ENCODE results near the gene MLLT11. TPM values are rescaled to one million over a fixed set of nuclear protein-coding genes. Genes with fewer than 3 reads are reported as not detected.

Gene MLLT11
- total RNA-seq, 1 donor from 2014 or later, result 76.6 TPM

DNA sequence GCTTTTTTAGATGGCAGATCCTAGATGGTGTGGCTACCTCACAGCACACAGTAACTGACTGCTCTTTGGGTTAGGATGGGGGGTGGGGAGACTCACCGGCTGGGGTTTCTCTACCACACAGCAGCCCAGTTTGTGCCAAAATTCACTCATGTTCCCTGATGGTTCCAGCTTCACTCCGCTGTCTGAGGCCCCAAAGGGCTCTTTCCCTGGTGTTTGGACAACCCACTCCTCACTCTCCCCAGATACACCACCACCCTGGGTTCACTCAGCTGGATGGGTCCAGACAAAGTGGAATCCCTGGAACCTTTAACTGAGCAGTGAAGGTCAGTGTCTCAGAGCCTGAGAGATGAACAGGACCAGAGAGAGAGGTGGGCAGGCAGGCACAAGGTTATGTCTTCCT is 4.6 kb upstream of the MLLT11 start:
- no peak for DNase-seq (ENCODE audit: low read depth)

DNA sequence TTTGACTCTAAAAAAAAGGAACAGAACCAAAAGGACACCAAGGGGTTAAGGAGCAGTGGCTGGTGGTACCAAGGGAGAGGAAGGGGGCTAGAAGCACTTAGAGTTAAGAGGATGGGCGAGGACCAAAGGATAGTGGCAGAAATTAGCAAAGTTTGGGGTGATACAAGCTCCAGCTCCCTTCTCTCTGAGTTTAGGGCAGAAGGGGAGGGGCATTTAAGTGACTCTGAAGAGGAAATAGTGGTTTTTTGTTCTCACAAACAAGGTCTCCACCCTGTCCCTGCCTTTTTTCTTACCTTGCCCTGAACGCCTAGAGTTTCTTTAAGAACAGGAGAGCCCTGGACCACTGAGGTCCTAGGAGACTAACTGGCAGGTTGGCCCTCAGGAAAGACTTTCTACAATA is 4.0 kb upstream of the MLLT11 start:
- DNase-seq (ENCODE audit: low read depth), result no peak

DNA sequence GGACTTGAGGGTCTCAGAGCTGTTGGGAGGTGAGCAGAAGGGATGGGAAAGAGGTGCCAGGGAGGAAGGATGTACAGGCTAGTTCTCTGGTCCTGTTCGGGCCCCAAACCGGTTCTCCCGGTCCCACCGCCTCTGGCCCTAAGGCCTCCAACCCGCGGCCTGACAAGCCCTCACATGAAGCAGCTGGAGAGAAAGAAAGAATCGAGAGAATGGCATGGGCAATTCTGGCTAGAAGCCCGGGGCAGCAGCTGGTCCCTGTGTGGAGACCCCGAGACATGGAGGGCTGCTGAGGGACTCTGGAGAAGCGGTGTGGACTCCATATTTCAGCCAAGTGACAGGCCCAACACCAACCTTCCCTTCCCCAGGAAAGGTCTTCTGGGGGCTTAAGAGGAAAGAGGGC is 1.5 kb upstream of the MLLT11 start:
- peak; percentile 88 for DNase-seq (ENCODE audit: low read depth)

DNA sequence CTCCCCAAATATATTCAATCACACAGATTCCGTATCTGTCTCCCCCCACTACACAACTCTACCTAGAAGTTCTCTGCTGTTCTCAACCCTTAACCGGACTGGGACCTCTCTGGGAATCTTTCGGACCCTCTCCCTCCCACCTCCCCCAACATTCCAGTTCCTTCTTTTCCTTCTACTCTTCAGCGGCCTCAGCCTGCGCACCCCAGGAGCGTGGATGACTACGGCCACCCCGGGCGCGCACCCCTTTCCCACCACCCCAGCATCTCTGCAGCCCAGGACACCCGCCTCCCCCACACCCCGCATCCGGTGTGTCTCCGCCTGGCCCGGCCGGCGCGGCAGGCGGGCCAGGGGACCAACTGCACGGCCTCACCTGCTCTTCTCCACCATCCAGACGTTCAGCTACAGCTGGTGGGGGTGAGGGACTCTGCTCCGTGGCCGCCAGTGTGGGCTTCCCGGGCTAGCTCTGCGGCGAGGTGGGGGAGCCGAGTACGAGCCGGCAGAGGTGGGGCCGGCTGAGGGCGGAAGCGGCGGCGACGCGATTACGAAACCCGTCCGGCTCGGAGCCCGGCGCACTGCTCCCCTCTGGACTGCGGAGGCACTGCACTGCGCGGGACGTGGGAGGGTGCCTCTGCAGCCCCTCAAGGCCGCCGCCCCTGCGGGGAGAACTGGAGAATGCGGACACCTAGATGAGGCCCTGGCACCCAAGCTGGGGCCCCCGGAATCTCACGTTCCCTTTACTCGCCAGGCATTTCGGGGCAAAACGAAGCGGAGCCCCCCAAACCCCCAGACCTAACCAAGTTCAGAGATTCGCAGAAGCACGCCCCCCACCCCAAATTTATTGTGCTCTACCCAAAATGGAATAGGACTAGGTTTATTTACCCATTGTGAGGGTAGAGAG is 839 bp upstream of the MLLT11 start, which contains the start of gene CDC42SE1:
CDC42SE1 (minus strand) TSS at position 514 of the 898 bp plus-strand sequence. CDS start 3,892 bp downstream, outside the sequence.
- peak; percentile 89 for DNase-seq (ENCODE audit: low read depth)

DNA sequence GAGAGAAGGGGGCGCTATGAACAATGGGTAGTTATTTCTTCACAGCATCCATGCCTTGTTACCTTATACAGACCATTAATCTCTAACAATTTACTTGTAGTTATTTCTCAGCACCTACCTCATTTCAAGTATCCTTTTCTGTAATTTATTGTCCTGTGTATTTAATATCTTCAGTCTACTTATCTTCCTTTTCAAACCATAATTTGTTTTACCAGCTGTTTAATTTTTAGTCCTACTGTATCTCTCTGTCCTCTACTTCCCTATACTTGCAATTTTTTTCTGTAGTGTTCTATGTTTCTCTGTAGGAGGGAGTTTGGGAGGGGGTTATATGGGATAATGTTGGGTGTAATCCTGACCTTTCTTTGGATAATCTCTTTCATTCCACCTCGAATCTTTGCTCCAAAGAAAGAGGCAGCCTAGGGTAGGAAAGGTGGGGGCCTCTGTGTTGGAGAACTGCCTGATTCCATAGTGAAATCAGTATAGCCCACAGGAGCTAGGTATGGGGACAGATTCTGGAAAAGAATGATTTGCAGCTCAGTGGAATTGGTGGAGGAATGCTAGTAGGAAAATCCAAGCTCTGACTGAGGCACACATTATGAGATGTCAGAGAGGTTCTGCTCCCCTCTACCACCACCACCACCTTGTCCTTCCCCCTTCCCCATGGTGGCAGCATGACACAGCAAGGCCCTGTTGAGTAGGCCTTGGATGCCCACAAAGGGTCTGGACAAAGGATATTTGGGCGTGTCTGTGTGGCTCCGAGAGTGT is 642 bp downstream of the MLLT11 start:
- peak; percentile 59 for DNase-seq (ENCODE audit: low read depth)

DNA sequence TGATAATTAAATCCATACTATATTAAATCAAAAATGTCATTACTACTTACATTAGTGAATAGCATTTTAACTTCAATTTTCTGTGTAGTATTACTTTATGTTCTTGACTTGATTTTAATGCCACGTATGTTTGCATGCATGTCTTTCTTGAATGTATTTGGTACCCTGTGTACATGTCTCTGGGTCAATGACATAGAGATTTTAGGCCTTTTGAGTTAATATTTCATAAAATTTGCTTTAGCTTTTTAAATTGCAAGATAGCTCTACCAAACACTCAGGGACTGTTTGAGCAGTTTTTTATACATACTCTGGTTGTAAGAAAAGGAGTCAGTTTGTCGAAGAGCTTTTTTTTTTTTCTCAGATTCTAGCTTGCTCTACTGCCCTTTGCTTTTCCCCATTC is 1.5 kb downstream of the MLLT11 start:
- DNase-seq (ENCODE audit: low read depth), result no peak

DNA sequence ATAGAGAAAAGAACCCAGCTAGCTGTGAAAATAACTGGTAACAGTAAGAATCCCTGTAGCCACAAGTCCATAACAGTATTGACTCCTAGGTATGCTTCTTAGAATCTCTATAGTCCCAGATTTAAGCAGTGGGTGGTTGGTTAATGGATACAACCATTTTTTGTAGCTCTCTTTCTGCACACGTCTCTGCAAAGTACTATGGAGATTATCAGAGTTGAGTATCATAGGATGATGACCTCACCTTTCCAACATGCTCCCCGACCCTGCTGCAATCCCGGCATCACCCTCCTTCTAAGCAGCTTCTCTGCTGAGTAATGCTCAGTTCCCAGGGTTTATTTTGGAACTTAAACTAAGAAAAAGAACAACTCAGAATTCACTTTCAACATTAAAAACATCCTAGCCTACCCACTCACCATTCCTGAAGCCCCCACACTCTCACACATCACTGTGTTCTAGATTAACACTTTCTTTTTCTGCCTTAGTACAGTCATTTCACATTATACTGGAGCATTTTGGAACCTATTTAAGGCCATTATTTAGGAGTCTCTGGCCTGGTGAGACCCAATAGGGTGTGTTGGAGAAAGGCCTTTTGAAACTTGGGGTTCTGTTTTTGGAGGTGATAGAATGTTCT is 2.7 kb downstream of the MLLT11 start:
- peak; percentile 74 for DNase-seq (ENCODE audit: low read depth)

DNA sequence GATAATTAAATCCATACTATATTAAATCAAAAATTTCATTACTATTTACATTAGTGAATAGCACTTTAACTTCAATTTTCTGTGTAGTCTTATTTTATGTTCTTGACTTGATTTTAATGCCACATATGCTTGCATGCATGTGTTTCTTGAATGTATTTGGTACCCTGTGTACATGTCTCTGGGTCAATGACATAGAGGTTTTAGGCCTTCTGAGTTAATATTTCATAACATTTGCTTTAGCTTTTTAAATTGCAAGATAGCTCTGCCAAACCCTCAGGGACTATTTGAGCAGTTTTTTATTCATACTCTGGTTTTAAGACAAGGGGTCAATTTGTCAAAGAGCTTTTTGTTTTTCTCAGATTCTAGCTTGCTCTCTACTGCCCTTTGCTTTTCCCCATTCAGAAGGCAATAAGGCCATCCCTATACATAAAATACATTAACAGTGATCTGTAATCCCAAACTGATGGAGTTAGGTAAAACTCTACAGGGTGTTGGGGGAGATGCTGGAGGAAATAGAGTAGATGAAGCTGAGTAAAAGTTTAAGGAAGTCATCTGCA is 5.0 kb downstream of the MLLT11 start:
- no peak for DNase-seq (ENCODE audit: low read depth)

DNA sequence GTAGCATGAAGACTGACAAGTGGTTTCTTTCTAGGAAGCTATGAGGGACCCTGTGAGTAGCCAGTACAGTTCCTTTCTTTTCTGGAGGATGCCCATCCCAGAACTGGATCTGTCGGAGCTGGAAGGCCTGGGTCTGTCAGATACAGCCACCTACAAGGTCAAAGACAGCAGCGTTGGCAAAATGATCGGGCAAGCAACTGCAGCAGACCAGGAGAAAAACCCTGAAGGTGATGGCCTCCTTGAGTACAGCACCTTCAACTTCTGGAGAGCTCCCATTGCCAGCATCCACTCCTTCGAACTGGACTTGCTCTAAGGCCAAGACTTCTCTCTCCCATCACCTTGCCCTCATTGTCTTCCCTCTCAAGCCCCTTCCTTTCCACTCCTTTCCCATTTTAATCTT is 7.0 kb downstream of the MLLT11 start:
- no peak for DNase-seq (ENCODE audit: low read depth)

DNA sequence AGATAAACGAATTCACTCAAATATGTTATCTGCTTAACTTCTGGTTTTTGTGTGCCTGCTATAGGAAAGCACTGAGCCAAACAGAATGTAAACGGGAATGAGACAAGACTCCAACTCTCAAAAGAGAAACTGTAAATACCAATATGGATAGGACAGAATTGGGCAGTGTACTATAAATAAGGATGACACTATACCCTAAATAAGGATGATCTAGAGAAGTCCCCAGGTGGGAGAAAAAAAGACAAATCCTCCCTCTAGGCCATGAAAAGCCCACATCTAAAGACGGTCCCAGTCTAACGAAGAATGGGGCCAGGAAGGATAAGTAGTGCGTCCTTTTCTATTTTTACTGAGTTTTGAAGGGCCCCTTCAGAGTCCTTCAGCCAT is 8.9 kb downstream of the MLLT11 start:
- peak; percentile 19 for DNase-seq (ENCODE audit: low read depth)

DNA sequence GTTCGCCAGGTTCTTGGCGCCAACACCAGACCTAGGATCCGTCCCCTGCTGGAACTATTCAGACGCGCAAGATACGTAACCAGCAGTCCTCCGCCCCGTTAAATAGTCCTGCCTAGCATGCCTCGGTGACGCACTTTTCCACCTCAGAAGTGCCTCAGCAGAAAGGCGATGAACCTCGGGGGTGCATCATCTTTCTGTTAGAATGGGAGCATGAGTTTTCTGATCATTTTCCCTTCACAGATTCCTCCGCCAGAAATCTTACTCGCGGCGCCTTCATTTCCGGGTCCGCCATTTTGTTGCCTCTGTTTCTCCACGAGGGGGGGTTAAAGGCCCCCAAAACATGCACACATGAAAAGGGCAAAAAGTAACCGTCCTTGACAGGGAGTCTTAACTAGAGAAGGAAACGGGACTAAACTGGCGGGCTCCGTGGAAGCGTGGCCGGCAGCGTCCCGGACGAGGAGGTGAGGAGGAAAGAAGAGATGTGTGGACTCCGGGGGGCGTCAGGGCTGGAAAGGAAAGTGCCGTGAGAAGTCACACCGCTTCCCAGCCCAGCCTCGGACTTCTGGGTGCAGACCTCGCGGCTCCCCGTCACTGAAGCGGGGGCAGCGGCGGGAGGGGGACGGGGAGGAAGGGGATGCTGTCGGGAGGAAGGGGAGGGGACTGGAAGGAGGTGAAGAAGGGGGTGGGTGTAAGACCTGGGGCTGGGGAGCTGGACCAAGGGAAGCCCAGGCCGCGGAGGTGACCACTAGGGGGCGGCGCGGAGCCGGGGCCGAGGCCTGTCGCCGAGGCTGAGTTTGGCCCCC is 10.5 kb downstream of the MLLT11 start, which contains the start of gene GABPB2:
GABPB2 (plus strand) TSS at position 288 of the 803 bp plus-strand sequence. CDS start 17,429 bp downstream, outside the sequence.
- DNase-seq (ENCODE audit: low read depth), result peak; percentile 94

DNA sequence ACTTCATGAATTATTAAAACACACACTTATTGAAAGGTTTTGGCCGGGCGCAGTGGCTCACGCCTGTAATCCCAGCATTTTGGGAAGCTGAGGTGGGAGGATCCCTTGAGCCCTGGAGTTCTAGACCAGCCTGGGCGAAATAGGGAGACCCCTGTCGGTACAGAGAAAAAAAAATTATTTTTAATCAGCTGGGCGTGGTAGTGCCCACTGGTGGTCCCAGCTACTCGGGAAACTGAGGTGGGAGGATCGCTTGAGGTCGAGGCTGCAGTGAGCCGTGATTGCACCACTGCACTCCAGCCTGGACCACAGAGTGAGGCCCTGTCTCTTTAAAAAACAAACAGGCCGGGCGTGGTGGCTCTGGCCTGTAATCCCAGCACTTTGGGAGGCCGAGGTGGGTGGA is 12.0 kb downstream of the MLLT11 start:
- no peak for DNase-seq (ENCODE audit: low read depth)

DNA sequence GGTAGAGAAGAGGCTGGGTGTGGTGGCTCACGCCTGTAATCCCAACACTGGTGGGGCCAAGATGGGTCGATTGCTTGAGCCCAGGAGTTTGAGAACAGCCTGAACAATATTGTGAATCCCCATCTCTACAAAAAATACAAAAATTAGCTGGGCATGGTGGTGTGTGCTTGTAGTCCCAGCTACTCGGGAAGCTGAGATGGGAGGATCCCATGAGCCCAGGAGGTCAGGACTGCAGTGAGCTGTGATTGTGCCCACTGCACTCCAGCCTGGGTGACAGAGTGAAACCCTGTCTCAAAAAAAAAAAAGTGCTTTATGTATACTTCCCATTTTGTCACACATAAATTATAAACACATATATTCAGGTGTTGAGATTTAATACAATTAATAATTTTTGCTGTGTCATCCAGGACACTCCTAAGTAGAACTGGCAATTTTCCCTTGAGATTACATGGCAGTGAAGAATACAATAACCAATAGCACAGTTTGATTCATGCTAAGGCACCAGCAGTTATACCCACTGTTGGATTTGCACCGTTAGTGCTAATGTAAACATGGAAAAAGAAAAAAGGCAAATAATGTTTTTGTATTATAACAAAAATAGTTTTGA is 25.9 kb downstream of the MLLT11 start:
- no peak for DNase-seq (ENCODE audit: low read depth)

DNA sequence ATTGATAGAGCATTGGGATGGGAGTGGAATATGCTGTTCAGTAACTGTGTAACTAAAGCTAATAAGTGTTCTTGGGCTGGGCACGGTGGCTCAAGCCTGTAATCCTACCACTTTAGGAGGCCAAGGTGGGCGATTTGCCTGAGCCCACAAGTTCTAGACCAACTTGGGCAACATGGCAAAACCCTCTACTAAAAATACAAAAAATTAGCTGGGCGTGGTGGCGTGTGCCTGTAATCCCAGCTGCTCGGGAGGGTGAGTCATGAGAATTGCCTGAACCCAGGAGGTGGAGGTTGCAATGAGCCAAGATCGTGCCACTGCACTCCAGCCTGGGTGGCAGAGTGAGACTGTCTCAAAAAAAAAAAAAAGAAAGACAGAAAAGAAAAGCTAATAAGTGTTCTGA is 37.2 kb downstream of the MLLT11 start:
- peak; percentile 51 for DNase-seq (ENCODE audit: low read depth)

DNA sequence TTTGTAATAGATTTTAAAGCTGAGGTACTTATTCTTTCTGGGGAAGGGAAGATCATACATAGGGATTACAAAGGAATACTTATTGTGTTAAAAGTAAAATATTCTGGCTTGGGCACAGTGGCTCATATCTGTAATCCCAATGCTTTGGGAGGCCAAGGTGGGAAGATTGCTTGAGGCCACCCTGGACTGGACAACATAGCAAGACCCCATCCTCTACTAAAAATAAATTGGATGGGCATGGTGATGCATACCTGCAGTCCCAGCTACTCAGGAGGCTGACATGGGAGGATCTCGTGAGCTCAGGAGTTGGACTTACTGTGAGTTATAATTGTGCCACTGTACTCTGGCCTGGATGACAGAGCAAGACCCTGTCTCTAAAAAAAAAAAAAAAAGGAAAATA is 37.9 kb downstream of the MLLT11 start:
- DNase-seq (ENCODE audit: low read depth), result no peak

DNA sequence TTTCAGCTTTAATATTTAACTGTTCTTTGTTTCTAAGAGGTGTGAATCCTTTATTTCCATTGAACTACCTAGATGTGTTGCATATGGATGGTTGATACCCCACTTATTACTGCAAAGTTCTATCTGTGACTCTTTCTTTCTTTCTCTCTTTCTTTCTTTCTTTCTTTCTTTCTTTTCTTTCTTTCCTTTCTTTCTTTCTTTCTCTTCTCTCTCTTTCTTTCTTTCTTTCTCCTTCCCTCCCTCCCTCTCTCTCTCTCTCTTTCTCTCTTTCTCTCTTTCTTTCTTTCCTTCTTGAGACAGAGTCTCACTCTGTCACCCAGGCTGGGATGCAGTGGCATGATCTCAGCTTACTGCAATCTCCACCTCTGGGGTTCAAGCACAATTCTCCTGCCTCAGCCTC is 44.4 kb downstream of the MLLT11 start:
- no peak for DNase-seq (ENCODE audit: low read depth)

DNA sequence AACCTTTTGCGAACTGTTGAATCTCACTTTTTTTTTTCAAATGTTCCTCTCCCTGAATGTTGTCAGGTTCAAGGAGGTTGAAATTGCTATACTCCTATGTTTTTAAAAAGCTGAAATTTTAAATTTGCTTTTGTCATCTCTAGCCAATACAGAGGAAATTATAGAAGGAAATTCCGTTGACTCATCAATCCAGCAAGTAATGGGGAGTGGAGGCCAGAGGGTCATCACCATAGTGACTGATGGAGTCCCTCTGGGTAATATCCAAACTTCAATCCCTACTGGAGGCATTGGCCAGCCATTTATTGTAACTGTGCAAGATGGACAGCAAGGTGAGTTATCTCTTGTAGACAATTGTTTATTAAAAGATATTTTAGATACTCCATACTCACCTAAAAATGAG is 46.7 kb downstream of the MLLT11 start:
- DNase-seq (ENCODE audit: low read depth), result no peak

DNA sequence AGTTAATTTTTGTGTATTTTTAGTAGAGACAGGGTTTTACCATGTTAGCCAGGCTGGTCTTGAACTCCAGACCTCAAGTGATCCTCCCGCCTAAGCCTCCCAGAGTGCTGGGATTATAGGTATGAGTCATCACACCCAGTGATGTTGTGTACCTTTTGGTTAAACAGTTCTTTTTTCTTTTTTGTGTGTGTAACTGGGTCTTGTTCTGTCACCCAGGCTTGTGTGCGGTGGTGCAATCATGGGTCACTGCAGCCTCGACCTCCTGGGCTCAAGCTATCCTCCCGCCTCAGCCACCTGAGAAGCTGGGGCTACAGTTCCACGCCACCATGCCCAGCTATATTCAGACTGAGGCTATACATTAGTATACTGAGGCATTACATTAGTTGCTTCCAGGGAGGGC is 48.1 kb downstream of the MLLT11 start:
- no peak for DNase-seq (ENCODE audit: low read depth)

DNA sequence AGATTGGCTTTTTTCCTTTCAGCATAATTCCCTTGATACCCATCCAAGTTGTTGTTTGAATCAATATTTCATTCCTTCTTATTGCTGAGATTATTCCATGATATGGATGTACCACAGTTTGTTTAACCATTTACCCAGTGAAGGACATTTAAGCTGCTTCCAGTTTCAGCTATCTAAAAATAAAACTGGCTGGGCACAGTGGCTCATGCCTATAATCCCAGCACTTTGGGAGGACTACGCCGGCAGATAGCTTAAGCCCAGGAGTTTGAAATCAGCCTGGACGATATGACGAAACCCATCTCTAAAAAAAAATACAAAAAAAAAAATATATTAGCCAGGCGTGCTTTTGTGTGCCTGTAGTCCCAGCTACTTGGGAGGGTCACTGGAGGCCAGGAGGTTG is 53.7 kb downstream of the MLLT11 start:
- no peak for DNase-seq (ENCODE audit: low read depth)

Measured in myocyte (in vitro differentiated cells).